ENCODE results near the gene KCNJ14.
"Not testable (repeated sequence)": the region's sequence is repeated elsewhere in the genome, so short reads cannot be mapped to it uniquely, and the experiment has no call there.

KCNJ14 gene

GRCh38 chr19:48470856-48471255, 15.5 kb downstream of the KCNJ14 start:
- no peak for DNase-seq (ENCODE audit: low read depth in 2 of 2, low spot score in 1 of 2)

- DNase-seq (ENCODE audit: low read depth in 2 of 2, low spot score in 1 of 2): no peak
Measured at GRCh38 chr19:48471836-48472235, 16.5 kb downstream of the KCNJ14 start.

DNA sequence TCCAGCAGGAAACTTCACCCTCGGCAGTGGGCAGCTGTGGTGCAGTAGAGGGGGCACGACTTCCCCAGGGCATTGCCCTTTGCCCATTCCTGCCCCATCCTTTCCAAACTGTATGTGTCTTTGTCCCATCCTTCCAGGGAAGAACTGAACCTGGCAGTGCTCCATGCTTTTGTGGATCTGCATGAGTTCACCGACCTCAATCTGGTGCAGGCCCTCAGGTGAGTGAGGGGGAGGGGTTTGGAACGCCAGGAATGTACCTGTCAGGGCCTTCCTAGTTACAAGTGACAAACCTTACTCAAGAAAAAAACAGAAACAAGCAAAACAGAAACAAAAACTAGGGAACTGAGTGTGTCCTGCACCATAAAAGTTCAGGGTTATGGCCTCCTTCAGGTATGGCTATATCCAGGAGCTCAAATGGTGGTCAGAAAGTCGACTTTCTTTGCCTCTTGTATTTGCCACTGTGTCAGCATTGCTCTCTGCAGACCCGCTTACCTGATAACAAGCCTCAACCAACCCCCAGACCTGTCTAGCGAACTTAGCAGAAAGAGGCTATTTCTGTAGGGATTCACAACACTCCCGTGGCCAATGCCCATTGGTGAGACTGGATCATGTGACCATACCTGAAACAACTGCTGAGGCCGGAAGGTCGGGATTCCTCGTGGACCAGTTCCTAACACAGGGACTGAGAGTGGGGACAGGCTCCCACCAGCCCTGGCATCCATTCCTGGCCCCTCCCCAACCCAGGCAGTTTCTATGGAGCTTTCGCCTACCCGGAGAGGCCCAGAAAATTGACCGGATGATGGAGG, 18.0 kb downstream of the KCNJ14 start:
- DNase-seq (ENCODE audit: low read depth in 2 of 2, low spot score in 1 of 2): no peak

DNA sequence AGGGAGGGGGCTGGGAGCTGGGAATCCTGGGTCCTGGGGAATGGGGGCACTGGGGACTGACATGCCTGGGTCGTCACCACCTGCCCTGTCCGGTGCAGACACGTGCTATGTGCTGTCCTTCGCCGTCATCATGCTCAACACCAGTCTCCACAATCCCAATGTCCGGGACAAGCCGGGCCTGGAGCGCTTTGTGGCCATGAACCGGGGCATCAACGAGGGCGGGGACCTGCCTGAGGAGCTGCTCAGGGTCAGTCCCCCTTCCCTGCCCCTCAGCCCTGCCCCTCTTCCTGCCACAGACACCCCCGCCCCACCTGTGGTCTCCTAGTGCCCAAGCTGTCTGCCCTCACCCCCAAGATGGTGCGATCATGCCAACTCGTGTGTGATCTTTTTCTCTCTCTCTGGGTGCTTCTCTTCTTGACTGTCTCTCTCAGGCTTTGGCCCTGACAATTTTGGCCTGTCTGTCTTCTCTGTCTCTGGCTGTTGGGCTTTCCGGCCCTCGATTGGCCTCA, 18.8 kb downstream of the KCNJ14 start:
- DNase-seq (ENCODE audit: low read depth in 2 of 2, low spot score in 1 of 2): no peak

- DNase-seq (ENCODE audit: low read depth in 2 of 2, low spot score in 1 of 2): no peak
Measured at GRCh38 chr19:48475369-48476068, 20.1 kb downstream of the KCNJ14 start.

GRCh38 chr19:48476176-48476575, 20.8 kb downstream of the KCNJ14 start:
- no peak for DNase-seq (ENCODE audit: low read depth in 2 of 2, low spot score in 1 of 2)

DNA sequence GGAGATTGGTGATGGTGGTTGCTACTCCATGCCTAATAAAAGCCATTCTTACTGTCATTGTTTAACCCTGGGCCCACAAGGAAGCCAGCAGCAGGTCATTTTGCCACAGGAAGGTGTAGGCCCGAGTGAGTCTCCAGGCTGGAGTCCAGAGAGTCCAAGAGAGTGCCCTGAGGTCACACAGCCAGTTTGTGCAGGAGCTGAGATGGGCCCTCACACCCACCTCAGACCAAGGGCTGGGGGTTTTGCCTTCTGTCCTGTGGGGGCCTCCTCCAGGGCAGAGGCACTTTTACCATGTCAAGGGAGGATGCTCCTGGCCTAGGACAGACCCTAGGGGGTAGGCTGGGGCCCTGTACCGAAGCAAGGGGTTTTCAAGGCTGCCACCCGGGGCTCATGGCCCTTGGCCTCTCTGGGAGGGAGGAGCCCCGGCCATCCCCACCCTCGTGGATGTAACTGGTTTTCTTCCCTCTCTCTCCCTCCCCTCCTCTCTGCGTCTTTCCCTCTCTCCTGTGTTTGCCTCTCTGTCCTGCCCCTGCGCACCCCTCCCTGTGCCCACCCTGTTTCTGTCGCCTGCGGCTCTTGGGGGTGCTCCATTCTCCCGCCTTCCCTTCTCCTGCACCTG, 21.8 kb downstream of the KCNJ14 start:
- no peak for DNase-seq (ENCODE audit: low read depth in 2 of 2, low spot score in 1 of 2)

DNA sequence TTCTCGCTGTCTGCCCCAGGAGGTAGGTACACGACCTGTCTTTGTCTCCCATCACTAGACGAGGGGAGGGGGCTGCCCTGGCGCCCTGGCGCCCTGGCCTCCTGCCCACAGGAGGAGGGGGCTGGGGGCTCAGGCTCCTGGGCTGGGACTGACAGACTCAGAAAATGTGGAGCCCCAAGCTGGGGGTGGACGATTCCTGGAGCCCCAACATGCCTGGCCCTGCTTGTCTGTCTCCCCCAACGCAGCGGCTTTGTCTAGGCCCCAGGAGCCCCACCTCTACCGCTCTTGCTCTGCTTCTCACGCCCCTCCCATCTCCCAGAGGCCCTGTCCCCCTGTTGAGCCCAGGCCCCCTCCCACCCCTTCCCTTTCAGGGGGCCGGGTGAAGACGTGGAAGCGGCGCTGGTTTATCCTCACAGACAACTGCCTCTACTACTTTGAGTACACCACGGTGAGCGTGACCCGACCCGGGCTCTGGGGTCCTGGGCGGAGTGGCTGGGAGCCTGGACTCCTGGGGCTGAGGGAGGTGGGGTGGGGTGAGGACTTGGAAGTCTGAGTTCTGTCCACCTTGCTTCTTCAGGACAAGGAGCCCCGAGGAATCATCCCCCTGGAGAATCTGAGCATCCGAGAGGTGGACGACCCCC, 22.4 kb downstream of the KCNJ14 start:
- no peak for DNase-seq (ENCODE audit: low read depth in 2 of 2, low spot score in 1 of 2)

DNA sequence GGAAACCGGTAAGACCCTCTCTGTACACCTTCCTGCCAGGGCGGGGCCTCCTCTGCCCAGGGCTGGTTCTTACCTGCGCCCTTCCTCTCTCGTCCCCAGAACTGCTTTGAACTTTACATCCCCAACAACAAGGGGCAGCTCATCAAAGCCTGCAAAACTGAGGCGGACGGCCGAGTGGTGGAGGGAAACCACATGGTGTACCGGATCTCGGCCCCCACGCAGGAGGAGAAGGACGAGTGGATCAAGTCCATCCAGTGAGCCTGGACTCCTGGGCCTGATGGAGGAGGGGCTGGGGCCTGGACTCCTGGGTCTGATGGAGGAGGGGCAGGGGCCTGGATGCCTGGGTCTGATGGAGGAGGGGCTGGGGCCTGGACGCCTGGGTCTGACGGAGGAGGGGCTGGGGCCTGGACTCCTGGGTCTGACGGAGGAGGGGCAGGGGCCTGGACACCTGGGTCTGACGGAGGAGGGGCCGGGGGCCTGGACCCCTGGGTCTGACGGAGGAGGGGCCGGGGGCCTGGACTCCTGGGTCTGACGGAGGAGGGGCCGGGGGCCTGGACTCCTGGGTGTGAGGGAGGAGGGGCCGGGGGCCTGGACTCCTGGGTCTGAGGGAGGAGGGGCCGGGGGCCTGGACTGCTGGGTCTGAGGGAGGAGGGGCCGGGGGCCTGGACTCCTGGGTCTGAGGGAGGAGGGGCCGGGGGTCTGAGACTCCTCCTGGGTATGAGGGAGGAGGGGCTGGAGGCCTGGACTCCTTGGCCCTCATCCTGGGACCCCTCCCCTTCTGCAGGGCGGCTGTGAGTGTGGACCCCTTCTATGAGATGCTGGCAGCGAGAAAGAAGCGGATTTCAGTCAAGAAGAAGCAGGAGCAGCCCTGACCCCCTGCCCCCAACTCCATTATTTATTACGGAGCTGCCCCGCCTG, 23.2 kb downstream of the KCNJ14 start:
- DNase-seq (ENCODE audit: low read depth in 2 of 2, low spot score in 1 of 2): no peak

DNA sequence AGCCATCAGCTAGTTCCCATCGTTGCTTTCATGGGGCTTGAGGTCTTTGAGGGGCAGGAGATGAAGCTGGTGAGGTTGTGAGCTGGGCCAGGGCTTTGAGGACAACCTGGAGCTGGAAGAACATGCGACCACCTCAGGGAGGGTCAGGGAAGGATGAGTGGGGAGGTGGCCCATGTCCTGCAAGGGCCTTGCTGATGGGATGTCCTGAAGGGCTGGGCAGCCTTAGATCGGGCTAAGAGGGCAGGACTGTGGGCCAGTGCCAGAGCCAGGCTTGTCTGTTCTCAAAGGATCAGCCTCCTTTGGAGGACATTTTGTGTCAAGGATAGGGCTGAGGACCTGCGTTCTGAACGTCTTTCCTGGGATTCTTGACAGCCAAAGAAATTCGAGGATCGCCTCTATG, 24.3 kb downstream of the KCNJ14 start:
- no peak for DNase-seq (ENCODE audit: low read depth in 2 of 2, low spot score in 1 of 2)

DNA sequence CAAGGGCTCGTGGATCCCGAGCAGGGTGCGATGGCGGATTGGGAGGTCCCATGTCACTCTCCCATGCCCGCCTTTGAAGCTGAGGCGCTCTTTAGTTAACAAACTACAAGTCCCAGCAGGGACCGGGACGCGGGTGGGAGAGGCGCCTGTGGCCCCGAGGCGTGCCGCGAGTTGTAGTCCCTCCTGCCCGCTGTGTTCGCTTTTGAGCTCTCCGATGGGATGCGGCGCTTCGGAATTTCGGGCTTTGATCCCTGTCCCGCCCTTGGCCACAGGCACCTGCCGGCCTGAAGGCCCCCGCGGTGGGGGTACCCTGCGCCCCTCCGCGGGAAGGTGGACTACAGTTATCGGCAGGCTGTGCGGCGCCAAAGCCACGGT, 24.8 kb downstream of the KCNJ14 start:
- no peak for DNase-seq (ENCODE audit: low read depth in 2 of 2, low spot score in 1 of 2)

- DNase-seq (ENCODE audit: low read depth in 2 of 2, low spot score in 1 of 2): peak in 1 of 2 donors; percentile 23
Measured at GRCh38 chr19:48480558-48481500, 25.5 kb downstream of the KCNJ14 start.

DNA sequence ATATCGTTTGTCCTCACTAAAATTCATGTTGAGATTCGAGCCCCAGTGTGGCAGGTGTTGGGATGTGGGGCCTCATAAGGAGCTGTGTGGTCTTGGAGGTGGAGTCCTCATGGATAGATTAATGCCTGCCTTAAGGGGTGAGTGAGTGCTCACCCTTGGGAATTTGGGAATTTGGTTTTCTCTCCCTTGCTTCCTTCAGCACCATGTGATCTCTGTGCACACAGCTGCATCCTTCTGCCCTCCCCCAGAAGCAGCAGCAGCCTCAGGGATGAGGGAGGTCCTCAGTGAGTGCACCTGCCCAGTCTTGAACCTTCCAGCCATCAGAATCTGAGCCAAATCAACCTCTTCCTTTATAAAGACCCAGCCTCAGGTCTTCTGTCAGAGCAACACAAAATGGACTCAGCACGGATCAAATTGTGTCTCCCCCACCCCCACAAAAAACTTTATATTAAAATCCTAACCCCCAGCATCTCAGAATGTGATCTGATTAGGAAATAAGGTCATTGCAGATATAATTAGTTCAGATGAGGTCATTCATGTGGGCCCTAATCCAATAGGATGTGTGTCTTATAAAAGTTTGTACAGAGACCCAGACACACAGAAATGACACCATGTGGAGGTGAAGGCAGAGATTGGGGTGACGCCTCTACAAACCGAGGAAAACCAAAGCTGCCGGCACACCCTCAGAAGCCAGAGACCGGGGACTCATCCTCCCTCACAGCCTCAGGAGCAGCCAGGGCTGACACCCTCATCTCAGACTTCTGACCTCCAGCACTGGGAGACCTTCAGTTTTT, 26.7 kb downstream of the KCNJ14 start:
- no peak for DNase-seq (ENCODE audit: low read depth in 2 of 2, low spot score in 1 of 2)

DNA sequence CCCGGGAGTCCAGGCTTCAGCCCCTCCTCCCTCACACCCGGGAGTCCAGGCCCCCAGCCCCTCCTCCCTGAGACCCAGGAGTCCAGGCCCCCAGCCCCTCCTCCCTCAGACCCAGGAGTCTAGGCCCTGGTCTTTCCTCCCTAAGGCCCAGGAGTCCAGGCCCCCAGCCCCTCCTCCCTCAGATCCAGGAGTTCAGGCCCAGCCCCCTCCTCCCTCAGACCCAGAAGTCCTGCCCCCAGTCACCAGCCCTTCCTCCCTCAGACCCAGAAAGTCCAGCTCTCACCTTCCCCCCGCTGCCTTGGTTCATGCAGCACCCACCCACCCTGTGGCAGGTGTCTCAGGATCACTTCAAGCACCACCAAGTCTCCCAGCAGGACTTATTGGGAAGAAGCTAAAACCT, 27.9 kb downstream of the KCNJ14 start:
- DNase-seq (ENCODE audit: low read depth in 2 of 2, low spot score in 1 of 2): no peak

DNA sequence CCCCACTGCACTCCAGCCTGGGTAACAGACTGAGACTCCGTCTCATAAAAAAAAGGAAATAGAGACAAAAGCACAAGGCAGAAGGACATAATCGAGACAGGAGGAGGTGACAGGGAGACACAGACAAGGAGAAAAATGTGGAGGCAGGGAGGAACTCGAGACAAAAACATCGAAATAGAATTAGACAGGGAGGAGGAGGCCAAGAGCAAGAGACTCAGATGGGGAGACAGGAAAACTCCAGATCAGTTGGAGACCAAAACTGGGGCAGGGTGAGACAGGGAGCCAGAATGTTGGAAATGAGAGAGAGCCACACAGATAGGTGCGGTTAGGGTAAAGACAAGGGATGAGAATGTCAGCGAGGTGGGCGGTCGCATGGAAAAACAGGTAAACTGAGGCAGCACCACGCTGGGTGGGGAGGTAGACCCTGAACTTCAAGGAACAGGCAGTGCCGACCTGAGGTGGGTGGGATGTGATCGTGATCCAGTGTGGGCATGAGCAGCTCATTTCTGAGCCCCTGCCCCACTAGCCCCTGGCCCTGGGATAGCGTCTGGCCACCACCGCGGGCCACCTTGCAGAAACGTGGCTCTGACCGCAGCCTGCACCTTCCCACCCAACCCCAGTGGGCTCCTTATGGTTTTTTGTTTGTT, 29.0 kb downstream of the KCNJ14 start:
- DNase-seq (ENCODE audit: low read depth in 2 of 2, low spot score in 1 of 2): no peak

- no peak for DNase-seq (ENCODE audit: low read depth in 2 of 2, low spot score in 1 of 2)
Measured at GRCh38 chr19:48484931-48485612, 29.7 kb downstream of the KCNJ14 start.

DNA sequence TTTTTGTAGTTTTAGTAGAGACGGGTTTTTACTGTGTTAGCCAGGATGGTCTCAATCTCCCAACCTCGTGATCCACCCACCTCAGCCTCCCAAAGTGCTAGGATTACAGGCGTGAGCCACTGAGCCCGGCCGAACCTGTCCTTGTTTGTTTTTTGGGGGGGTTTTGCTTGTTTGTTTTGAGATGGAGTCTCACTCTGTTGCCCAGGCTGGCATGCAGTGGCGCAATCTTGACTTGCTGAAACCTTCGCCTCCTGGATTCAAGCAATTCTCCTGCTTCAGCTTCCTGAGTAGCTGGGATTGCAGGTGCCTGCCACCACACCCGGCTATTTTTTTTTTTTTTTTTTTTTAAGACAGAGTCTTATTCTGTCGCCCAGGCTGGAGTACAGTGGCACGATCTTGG, 31.3 kb downstream of the KCNJ14 start:
- not testable (repeated sequence) for DNase-seq (ENCODE audit: low read depth in 2 of 2, low spot score in 1 of 2)

GRCh38 chr19:48487544-48487943, 32.2 kb downstream of the KCNJ14 start:
- no peak for DNase-seq (ENCODE audit: low read depth in 2 of 2, low spot score in 1 of 2)
